Adrenal gland (tissue), 12 donors: ENCODE results near the gene ZNF418. TPM values are rescaled to one million over a fixed set of nuclear protein-coding genes. Genes with fewer than 3 reads are reported as not detected.
A peak's percentile ranks its signal among the peaks of the same experiment; 100 is the strongest.
"Not testable (repeated sequence)": the region's sequence is repeated elsewhere in the genome, so short reads cannot be mapped to it uniquely, and the experiment has no call there.

Experiments used
- DNase-seq, 7 donors: peaks; one replicate each; pipeline ENCODE4 v3.0.0-alpha.2; 2019 to 2020
- H3K27ac ChIP-seq, 5 donors: fragments of 200-600 bp; sonication (generic) in 4 of 5; 1 replicate in 3 of 5; 2 replicates in 2 of 5; pipeline versions ENCODE4 v1.5.1 to v1.8.0; 2016 to 2020; ENCODE audit warnings: mild to moderate bottlenecking in 1 of 5
- H3K27me3 ChIP-seq: fragments of 200-600 bp; 2 replicates; pipeline ENCODE4 v1.8.0; 2021
- H3K36me3 ChIP-seq, 2 donors: fragments of 200-600 bp; replicated peaks in 1 of 2; 1 replicate in 1 of 2; 2 replicates in 1 of 2; pipeline versions ENCODE4 v1.5.1 to v1.8.0; 2018 to 2022
- H3K4me1 ChIP-seq, 2 donors: fragments of 200-600 bp; replicated peaks in 1 of 2; 1 replicate in 1 of 2; 2 replicates in 1 of 2; pipeline versions ENCODE4 v1.5.1 to v1.8.0; 2018 to 2021
- H3K4me3 ChIP-seq, 4 donors: fragments of 200-600 bp; sonication (generic) in 3 of 4; one replicate each; pipeline ENCODE4 v1.5.1; 2016 to 2018
- H3K9me3 ChIP-seq, 3 donors: fragments of 200-600 bp; sonication (generic) in 1 of 3; replicated peaks in 1 of 3; 1 replicate in 2 of 3; 2 replicates in 1 of 3; pipeline versions ENCODE4 v1.5.1 to v1.8.0; 2016 to 2021
- POLR2A ChIP-seq, 2 donors: fragments of 450-650 bp; IDR thresholded peaks; one replicate each; pipeline ENCODE4 v1.6.1; 2017; ENCODE audit warnings: antibody characterized with exemption in 2 of 2, mild to moderate bottlenecking in 2 of 2, moderate library complexity in 1 of 2
- WGBS, 4 donors: extraction: QIAGEN DNeasy Blood & Tissue Kit in 2 of 4; methylation state at CpG; one replicate each; pipeline versions ENCODE4 v1.1.5 to v1.1.7; 2013 to 2017; 5-methylcytosine and 5-hydroxymethylcytosine counted together
- intact Hi-C, 2 donors: fragments of 100-400 bp; cut with DNase I; formaldehyde crosslinking; loops; one replicate each; pipeline versions ENCODE4 v1.14.1 to v1.15.0; 2022 to 2023
- polyA plus RNA-seq, 3 donors: library from polyadenylated mRNA; stranded (reverse); fragments of 200-250 nt in 2 of 3; fragments of 350-450 nt in 1 of 3; fragmentation: Illumina TruSeq in 1 of 3; extraction: RNeasy Lipid Tissue Mini Kit (QIAGEN cat#74804) in 1 of 3; gene quantifications; one replicate each; pipeline ENCODE4 v1.2.3, GENCODE V29; 2013 to 2014
- total RNA-seq, 9 donors: library from RNA; depleted of rRNA in 4 of 9; stranded (reverse); fragments of >200 nt in 4 of 9; fragments of 120-200 nt in 1 of 9; fragmentation: NEBNext Ultra II Directional in 1 of 9; extraction: Animal tissue kit (Norgen Biotek cat#: 25700) in 1 of 9; gene quantifications; one replicate each; pipeline versions ENCODE4 v1.1.0 to v1.2.4, GENCODE V29; 2013 to 2023
- TF ChIP-seq, protein P1 (sequence below), 6 experiments: fragments of 450-650 bp in 4 of 6; fragments of 200-600 bp in 2 of 6; sonication (generic) in 1 of 6; IDR thresholded peaks; 1 replicate in 5 of 6; 2 replicates in 1 of 6; pipeline versions ENCODE4 v1.5.1 to v1.8.0; 2016 to 2021; ENCODE audit warnings: antibody characterized with exemption in 6 of 6, mild to moderate bottlenecking in 2 of 6, moderate library complexity in 1 of 6
- donor health status: healthy with polysubstance abuse.
- donor health status: Bipolar disorder and iron deficiency.
- donor health status: DM: yes; HTN: yes; CAD: no.
- donor health status: DM: no; HTN: no; CAD: no.
- donor health status: DM: no; HTN: no; CAD: no.
- donor health status: DM: yes; HTN: yes; CAD: no.

The ZNF418 gene
- total and polyA plus RNA-seq, 12 donors, result 0.42 to 9.0 (median 4.6) TPM

DNA sequence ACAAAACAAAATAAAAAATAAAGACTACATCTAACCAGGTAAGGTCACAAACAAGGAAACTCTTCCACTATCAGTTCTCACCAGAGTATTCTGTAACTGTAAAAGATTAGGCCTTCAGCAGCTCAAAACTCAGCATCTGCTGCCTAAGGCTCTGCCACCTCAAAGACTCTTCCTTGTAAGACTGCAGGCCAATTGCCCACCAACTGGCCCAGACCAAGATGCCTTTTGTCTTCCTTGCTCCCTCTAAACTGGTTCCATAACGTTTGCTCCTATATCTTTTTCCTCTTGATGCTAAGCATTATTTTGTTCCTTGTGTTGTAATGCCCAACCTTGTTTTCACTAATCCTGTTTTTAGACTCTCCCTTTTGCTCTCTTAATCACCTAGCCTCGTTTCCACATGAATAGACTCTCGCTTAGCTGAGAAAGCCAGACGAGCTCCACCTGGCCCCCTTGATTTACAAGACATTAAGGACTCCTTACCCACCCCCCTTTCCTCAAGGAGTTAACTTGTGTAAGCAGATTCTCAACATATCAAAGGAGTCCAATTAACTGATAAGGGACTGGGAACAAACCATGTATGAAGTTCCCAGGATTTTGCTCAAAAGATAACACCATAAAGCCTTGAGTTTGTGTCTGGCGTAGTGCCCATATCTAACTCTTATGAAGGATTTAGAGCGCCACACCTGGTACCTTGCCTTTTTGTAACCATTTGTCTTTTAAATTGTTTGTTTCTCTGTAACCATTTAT is 47.8 kb downstream of the ZNF418 start:
- DNase-seq, result peak in 1 of 7 donors; percentile 49
- intact Hi-C loops, result no loop called here
- Histone ChIP-seq H3K27me3 (no peaks in the 10 kb centered on the region), H3K4me3 (peak overlapping the region in 1 of 4 donors; percentile 74), H3K36me3 (no peaks in the 10 kb centered on the region), H3K4me1 (peaks cover 0 to 11% of the 10 kb centered on the region in 2 donors), H3K9me3 (no peaks in the 10 kb centered on the region), H3K27ac (no peak overlapping the region)
- TF ChIP-seq POLR2A (IDR thresholded peaks at IDR 0.05), result no peak
- 23 to 28% (median 25%) methylated on average over 6 of the region's 6 CpGs for WGBS, 4 donors

DNA sequence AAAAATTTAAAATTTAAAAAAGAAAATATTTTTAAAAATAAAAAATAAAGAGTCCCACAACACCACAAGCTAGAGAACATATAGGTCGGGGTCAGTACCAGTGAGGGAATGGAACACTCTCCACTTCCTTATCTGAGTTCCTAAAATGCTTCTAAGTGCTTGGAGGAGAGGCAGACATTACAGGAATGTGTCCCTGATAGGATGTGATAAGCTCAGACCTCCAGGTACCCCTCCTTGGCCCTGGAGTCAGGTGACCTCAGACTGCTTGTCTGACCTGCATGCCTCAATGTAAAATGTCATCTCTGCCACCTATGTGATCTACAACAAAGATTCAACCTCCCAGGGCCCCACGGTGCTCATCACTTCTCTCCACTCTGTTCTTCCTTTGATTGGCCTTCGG is 49.2 kb downstream of the ZNF418 start:
- Histone ChIP-seq H3K4me1 (peaks cover 0 to 11% of the 10 kb centered on the region in 2 donors), H3K36me3 (no peaks in the 10 kb centered on the region), H3K4me3 (no peak overlapping the region), H3K9me3 (no peaks in the 10 kb centered on the region), H3K27ac (no peak overlapping the region), H3K27me3 (no peaks in the 10 kb centered on the region)
- intact Hi-C loops, result no loop called here
- no peak for TF ChIP-seq POLR2A (IDR thresholded peaks at IDR 0.05)
- TF ChIP-seq, protein P1, sequence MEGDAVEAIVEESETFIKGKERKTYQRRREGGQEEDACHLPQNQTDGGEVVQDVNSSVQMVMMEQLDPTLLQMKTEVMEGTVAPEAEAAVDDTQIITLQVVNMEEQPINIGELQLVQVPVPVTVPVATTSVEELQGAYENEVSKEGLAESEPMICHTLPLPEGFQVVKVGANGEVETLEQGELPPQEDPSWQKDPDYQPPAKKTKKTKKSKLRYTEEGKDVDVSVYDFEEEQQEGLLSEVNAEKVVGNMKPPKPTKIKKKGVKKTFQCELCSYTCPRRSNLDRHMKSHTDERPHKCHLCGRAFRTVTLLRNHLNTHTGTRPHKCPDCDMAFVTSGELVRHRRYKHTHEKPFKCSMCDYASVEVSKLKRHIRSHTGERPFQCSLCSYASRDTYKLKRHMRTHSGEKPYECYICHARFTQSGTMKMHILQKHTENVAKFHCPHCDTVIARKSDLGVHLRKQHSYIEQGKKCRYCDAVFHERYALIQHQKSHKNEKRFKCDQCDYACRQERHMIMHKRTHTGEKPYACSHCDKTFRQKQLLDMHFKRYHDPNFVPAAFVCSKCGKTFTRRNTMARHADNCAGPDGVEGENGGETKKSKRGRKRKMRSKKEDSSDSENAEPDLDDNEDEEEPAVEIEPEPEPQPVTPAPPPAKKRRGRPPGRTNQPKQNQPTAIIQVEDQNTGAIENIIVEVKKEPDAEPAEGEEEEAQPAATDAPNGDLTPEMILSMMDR (IDR thresholded peaks at IDR 0.05), result no peak
- 87 to 93% (median 89%) methylated on average over 3 of the region's 3 CpGs for WGBS, 4 donors
- DNase-seq, result no peak

DNA sequence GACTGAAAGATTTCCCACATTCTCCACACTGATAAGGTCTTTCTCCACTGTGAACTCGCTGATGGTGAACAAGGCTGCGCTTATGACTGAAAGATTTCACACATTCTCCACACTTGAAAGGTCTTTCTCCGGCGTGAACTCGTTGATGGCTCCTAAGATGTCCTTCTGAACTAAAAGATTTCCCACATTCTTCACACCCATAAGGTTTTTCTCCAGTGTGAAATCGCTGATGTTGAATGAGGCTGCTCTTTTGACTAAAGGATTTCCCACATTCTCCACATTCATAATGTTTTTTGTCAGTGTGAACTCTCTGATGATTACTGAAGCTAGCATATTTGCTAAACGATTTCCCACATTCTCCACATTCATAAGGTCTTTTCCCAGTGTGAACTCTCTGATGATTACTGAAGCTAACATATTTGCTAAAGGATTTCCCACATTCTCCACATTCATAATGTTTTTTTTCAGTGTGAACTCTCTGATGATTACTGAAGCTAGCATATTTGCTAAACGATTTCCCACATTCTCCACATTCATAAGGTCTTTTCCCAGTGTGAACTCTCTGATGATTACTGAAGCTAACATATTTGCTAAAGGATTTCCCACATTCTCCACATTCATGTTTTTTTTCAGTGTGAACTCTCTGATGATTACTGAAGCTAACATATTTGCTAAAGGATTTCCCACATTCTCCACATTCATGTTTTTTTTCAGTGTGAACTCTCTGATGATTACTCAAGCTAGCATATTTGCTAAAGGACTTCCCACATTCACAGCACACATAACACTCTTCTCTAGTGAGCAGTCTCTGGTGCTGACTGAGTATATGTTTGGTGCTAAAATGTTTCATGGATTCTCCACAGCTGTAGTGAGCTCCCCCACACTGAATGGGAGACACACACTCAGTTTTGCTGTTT is 61.1 kb downstream of the ZNF418 start:
- H3K4me1 ChIP-seq, DNase-seq, H3K27me3 ChIP-seq, H3K36me3 ChIP-seq, H3K4me3 ChIP-seq, intact Hi-C loops, H3K27ac ChIP-seq: not testable (repeated sequence)
- WGBS, 4 donors, result 93 to 97% (median 95%) methylated on average over 8 of the region's 8 CpGs
- peaks cover 0 to 28% (median 0%) of the 10 kb centered on the region in 3 donors for H3K9me3 ChIP-seq

DNA sequence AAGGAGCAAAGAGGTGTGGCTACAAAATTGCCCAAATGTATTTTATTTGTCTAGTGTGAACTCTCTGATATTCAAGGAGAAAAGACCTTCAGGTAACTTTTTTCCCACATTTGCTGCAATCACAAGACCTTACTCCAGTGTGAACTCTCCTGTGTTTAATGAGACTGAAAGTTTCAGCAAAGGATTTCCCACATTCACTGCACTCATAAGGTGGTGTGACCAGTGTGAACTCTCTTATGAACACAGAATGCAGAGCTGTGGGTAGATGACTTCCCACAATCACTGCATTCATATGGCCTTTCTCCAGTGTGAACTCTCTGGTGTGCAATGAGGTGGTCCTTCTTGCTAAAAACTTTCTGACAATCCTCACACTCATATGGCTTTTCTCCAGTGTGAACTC is 62.8 kb downstream of the ZNF418 start:
- H3K36me3 ChIP-seq, result peaks cover 0 to 9% of the 10 kb centered on the region in 2 donors

More for the DNA sequence above, 62.8 kb downstream of the ZNF418 start:
- Histone ChIP-seq H3K4me3 (no peak overlapping the region), H3K4me1 (no peaks in the 10 kb centered on the region), H3K9me3 (peaks cover 0 to 40% (median 0%) of the 10 kb centered on the region in 3 donors), H3K27me3 (no peaks in the 10 kb centered on the region), H3K27ac (no peak overlapping the region)
- no peak for DNase-seq
- no peak for TF ChIP-seq POLR2A (IDR thresholded peaks at IDR 0.05)
- TF ChIP-seq, protein P1 (IDR thresholded peaks at IDR 0.05), result no peak
- intact Hi-C loops, result no loop called here

Other genes starting within 250 kb of the ZNF418 start
- 10 to 100 TPM in 2 of 9 donors, 1 to 10 TPM in 7; 2.1 to 13.1 (median 7.2) TPM for gene ZNF154, start 226.2 kb downstream of the ZNF418 start, total RNA-seq
- 10 to 100 TPM in 1 of 3 donors, 1 to 10 TPM in 2; 5.1 to 11.7 (median 5.6) TPM for gene ZNF154, start 226.2 kb downstream of the ZNF418 start, polyA plus RNA-seq
- gene ZNF671, start 207.8 kb downstream of the ZNF418 start, total RNA-seq, result 10 to 100 TPM in 5 of 9 donors, 1 to 10 TPM in 4; 8.8 to 22.6 (median 11.0) TPM
- 10 to 100 TPM in 1 of 3 donors, 1 to 10 TPM in 2; 8.6 to 13.0 (median 8.6) TPM for gene ZNF671, start 207.8 kb downstream of the ZNF418 start, polyA plus RNA-seq
- gene ZNF776, start 188.6 kb downstream of the ZNF418 start, total RNA-seq, result 10 to 100 TPM in 8 of 9 donors, 1 to 10 TPM in 1; 9.9 to 26.3 (median 15.4) TPM
- gene ZNF776, start 188.6 kb downstream of the ZNF418 start, polyA plus RNA-seq, result 10 to 100 TPM in 1 of 3 donors, 1 to 10 TPM in 2; 2.2 to 13.9 (median 6.0) TPM
- gene ZNF586, start 165.7 kb downstream of the ZNF418 start, total RNA-seq, result 10 to 100 TPM in 8 of 9 donors, 1 to 10 TPM in 1; 5.1 to 19.0 (median 15.7) TPM
- gene ZNF586, start 165.7 kb downstream of the ZNF418 start, polyA plus RNA-seq, result 1 to 10 TPM; 3.6 to 7.0 (median 5.4) TPM
- gene ZNF552, start 120.5 kb downstream of the ZNF418 start, total RNA-seq, result 10 to 100 TPM in 1 of 9 donors, 1 to 10 TPM in 7, under 1 TPM in 1; 0.66 to 10.5 (median 5.4) TPM
- 1 to 10 TPM; 3.2 to 3.9 (median 3.5) TPM for gene ZNF552, start 120.5 kb downstream of the ZNF418 start, polyA plus RNA-seq
- 10 to 100 TPM in 5 of 9 donors, 1 to 10 TPM in 4; 5.0 to 20.1 (median 10.5) TPM for gene ZNF587B, start 105.1 kb downstream of the ZNF418 start, total RNA-seq
- 1 to 10 TPM; 3.1 to 7.9 (median 7.4) TPM for gene ZNF587B, start 105.1 kb downstream of the ZNF418 start, polyA plus RNA-seq
- 10 to 100 TPM; 10.6 to 38.6 (median 22.2) TPM for gene ZNF587, start 85.5 kb downstream of the ZNF418 start, total RNA-seq
- gene ZNF587, start 85.5 kb downstream of the ZNF418 start, polyA plus RNA-seq, result 10 to 100 TPM in 2 of 3 donors, 1 to 10 TPM in 1; 6.2 to 72.0 (median 23.0) TPM
- 10 to 100 TPM in 8 of 9 donors, 1 to 10 TPM in 1; 8.1 to 37.6 (median 20.9) TPM for gene ZNF814, start 46.4 kb downstream of the ZNF418 start, total RNA-seq
- gene ZNF814, start 46.4 kb downstream of the ZNF418 start, polyA plus RNA-seq, result 10 to 100 TPM; 20.6 to 24.3 (median 22.2) TPM
- gene ZNF417, start 18.8 kb downstream of the ZNF418 start, total RNA-seq, result 10 to 100 TPM in 7 of 9 donors, 1 to 10 TPM in 2; 5.8 to 20.8 (median 16.3) TPM
- gene ZNF417, start 18.8 kb downstream of the ZNF418 start, polyA plus RNA-seq, result 1 to 10 TPM; 1.8 to 9.0 (median 6.8) TPM
- 1 to 10 TPM; 2.4 to 6.6 (median 5.6) TPM for gene ZNF256, start 12.3 kb upstream of the ZNF418 start, total RNA-seq
- 1 to 10 TPM; 3.5 to 4.9 (median 3.5) TPM for gene ZNF256, start 12.3 kb upstream of the ZNF418 start, polyA plus RNA-seq
- gene C19orf18, start 39.1 kb upstream of the ZNF418 start, total RNA-seq, result 1 to 10 TPM in 4 of 9 donors, under 1 TPM in 2, not detected in 3; 0.41 to 2.0 (median 1.1) TPM
- 10 to 100 TPM in 1 of 3 donors, 1 to 10 TPM in 2; 1.2 to 13.8 (median 4.1) TPM for gene C19orf18, start 39.1 kb upstream of the ZNF418 start, polyA plus RNA-seq
- gene ZNF606, start 67.4 kb upstream of the ZNF418 start, total RNA-seq, result 10 to 100 TPM; 10.9 to 27.1 (median 20.9) TPM
- gene ZNF606, start 67.4 kb upstream of the ZNF418 start, polyA plus RNA-seq, result 10 to 100 TPM in 1 of 3 donors, 1 to 10 TPM in 2; 5.9 to 13.3 (median 8.8) TPM
- 1 to 10 TPM in 1 of 9 donors, under 1 TPM in 3, not detected in 5; 0.25 to 1.8 (median 0.76) TPM for gene ZSCAN1, start 98.6 kb upstream of the ZNF418 start, total RNA-seq
- gene ZSCAN1, start 98.6 kb upstream of the ZNF418 start, polyA plus RNA-seq, result 1 to 10 TPM in 2 of 3 donors, under 1 TPM in 1; 0.13 to 4.3 (median 1.8) TPM
- 1 to 10 TPM; 1.2 to 6.5 (median 3.6) TPM for gene ZNF135, start 123.9 kb upstream of the ZNF418 start, total RNA-seq
- gene ZNF135, start 123.9 kb upstream of the ZNF418 start, polyA plus RNA-seq, result 10 to 100 TPM in 1 of 3 donors, 1 to 10 TPM in 2; 5.4 to 15.1 (median 6.9) TPM
- gene ZSCAN18, start 162.8 kb upstream of the ZNF418 start, total RNA-seq, result 10 to 100 TPM; 37.7 to 81.2 (median 61.5) TPM
- 10 to 100 TPM; 18.7 to 63.9 (median 62.9) TPM for gene ZSCAN18, start 162.8 kb upstream of the ZNF418 start, polyA plus RNA-seq
- 10 to 100 TPM in 5 of 9 donors, 1 to 10 TPM in 4; 7.4 to 19.5 (median 10.5) TPM for gene ZNF329, start 215.4 kb upstream of the ZNF418 start, total RNA-seq
- gene ZNF329, start 215.4 kb upstream of the ZNF418 start, polyA plus RNA-seq, result 10 to 100 TPM in 1 of 3 donors, 1 to 10 TPM in 2; 2.7 to 13.4 (median 3.5) TPM
- gene ZNF274, start 247.7 kb upstream of the ZNF418 start, total RNA-seq, result 10 to 100 TPM; 19.2 to 34.5 (median 23.0) TPM
- gene ZNF274, start 247.7 kb upstream of the ZNF418 start, polyA plus RNA-seq, result 10 to 100 TPM; 12.4 to 22.2 (median 14.4) TPM